Neural progenitor cell (in vitro differentiated cells): ENCODE measurements around the gene BMPR1A. TPM values are rescaled to one million over a fixed set of nuclear protein-coding genes. Genes with fewer than 3 reads are reported as not detected.

ENCODE experiments used
- DNase-seq: peaks from one replicate; pipeline ENCODE4 v3.0.0-alpha.2; 2016; ENCODE audit warnings: low spot score
- H2AFZ ChIP-seq: fragments of 200-600 bp; sonication (generic); replicated peaks from 2 replicates; pipeline ENCODE4 v1.6.1; 2016; ENCODE audit warnings: antibody characterized with exemption
- H3F3A ChIP-seq: fragments of 200-600 bp; sonication (generic); 2 replicates; pipeline ENCODE4 v1.6.1; 2016; ENCODE audit warnings: antibody characterized with exemption, low read depth
- H3K27ac ChIP-seq: fragments of 200-600 bp; sonication (generic); 2 replicates; pipeline ENCODE4 v1.5.1; 2016; ENCODE audit warnings: mild to moderate bottlenecking
- H3K27me3 ChIP-seq: fragments of 200-600 bp; sonication (generic); 2 replicates; pipeline ENCODE4 v1.6.1; 2016; ENCODE audit warnings: mild to moderate bottlenecking, moderate library complexity
- H3K36me3 ChIP-seq: fragments of 200-600 bp; sonication (generic); 2 replicates; pipeline ENCODE4 v1.5.1; 2016
- H3K4me1 ChIP-seq: fragments of 200-600 bp; sonication (generic); 2 replicates; pipeline ENCODE4 v1.6.1; 2016; ENCODE audit warnings: mixed run types
- H3K4me2 ChIP-seq: fragments of 200-600 bp; sonication (generic); 2 replicates; pipeline ENCODE4 v1.6.1; 2016
- H3K4me3 ChIP-seq: fragments of 200-600 bp; sonication (generic); 2 replicates; pipeline ENCODE4 v1.5.1; 2016
- H3K79me2 ChIP-seq: fragments of 200-600 bp; sonication (generic); 2 replicates; pipeline ENCODE4 v1.6.1; 2016; ENCODE audit warnings: low read depth
- H3K9ac ChIP-seq: fragments of 200-600 bp; sonication (generic); 2 replicates; pipeline ENCODE4 v1.6.1; 2016
- H3K9me3 ChIP-seq: fragments of 200-600 bp; sonication (generic); 2 replicates; pipeline ENCODE4 v1.5.1; 2016; ENCODE audit warnings: low read depth
- H4K20me1 ChIP-seq: fragments of 200-600 bp; sonication (generic); 2 replicates; pipeline ENCODE4 v1.6.1; 2016; ENCODE audit warnings: low read depth
- H3K27ac Mint-ChIP-seq: 3 replicates; pipeline ENCODE4 v1.8.0; 2021; ENCODE audit warnings: mixed read lengths
- H3K27me3 Mint-ChIP-seq: 2 replicates; pipeline ENCODE4 v1.8.0; 2022; ENCODE audit warnings: low read depth, mild to moderate bottlenecking, inconsistent platforms, moderate library complexity, mixed read lengths; ENCODE audit not compliant: insufficient read depth
- H3K36me3 Mint-ChIP-seq: 3 replicates; pipeline ENCODE4 v1.8.0; 2021; ENCODE audit warnings: mixed read lengths
- H3K4me1 Mint-ChIP-seq: 3 replicates; pipeline ENCODE4 v1.8.0; 2021; ENCODE audit warnings: mixed read lengths
- H3K4me3 Mint-ChIP-seq: 3 replicates; pipeline ENCODE4 v1.8.0; 2021; ENCODE audit warnings: mild to moderate bottlenecking, moderate library complexity, mixed read lengths
- H3K9me3 Mint-ChIP-seq: 3 replicates; pipeline ENCODE4 v1.8.0; 2020; ENCODE audit warnings: mixed read lengths
- EZH2 ChIP-seq: fragments of 200-600 bp; sonication (generic); IDR thresholded peaks from 2 replicates; pipeline ENCODE4 v1.6.1; 2017; ENCODE audit warnings: antibody characterized with exemption, mild to moderate bottlenecking, moderate library complexity
- EZH2phosphoT487 ChIP-seq: fragments of 200-600 bp; sonication (generic); IDR thresholded peaks from 2 replicates; pipeline ENCODE4 v1.6.1; 2017; ENCODE audit warnings: antibody characterized with exemption
- total RNA-seq: library from RNA; depleted of rRNA; stranded (reverse); fragments of >200 nt; gene quantifications from 2 replicates; pipeline ENCODE4 v1.2.3, GENCODE V29; 2015; ENCODE audit warnings: low replicate concordance
- TF ChIP-seq, protein P1 (sequence below): fragments of 200-600 bp; sonication (generic); IDR thresholded peaks from 2 replicates; pipeline ENCODE4 v1.5.1; 2017; ENCODE audit warnings: antibody characterized with exemption, mild to moderate bottlenecking

Gene BMPR1A
- total RNA-seq, 1 donor from 2014 or later: 76.2 TPM

GRCh38 chr10:86815035-86815617 lies 58.7 kb downstream of the BMPR1A start:
- Mint-ChIP-seq H3K4me1 (no peaks in the 10 kb centered on the region), H3K36me3 (peaks cover 40% of the 10 kb centered on the region), H3K27me3 (peaks cover 2% of the 10 kb centered on the region), H3K9me3 (peaks cover 24% of the 10 kb centered on the region), H3K4me3 (no peak overlapping the region), H3K27ac (no peak overlapping the region)
- Histone ChIP-seq H3K27me3 (no peaks in the 10 kb centered on the region), H4K20me1 (peaks cover 73% of the 10 kb centered on the region), H3K4me1 (no peaks in the 10 kb centered on the region), H3K4me2 (no peak overlapping the region), H3K4me3 (no peak overlapping the region), H3K79me2 (peaks cover 100% of the 10 kb centered on the region), H3F3A (no peaks in the 10 kb centered on the region), H3K36me3 (no peaks in the 10 kb centered on the region), H3K27ac (no peak overlapping the region), H3K9ac (no peak overlapping the region), H3K9me3 (no peaks in the 10 kb centered on the region), H2AFZ (no peak overlapping the region)
- DNase-seq: no peak
- TF ChIP-seq, protein P1, sequence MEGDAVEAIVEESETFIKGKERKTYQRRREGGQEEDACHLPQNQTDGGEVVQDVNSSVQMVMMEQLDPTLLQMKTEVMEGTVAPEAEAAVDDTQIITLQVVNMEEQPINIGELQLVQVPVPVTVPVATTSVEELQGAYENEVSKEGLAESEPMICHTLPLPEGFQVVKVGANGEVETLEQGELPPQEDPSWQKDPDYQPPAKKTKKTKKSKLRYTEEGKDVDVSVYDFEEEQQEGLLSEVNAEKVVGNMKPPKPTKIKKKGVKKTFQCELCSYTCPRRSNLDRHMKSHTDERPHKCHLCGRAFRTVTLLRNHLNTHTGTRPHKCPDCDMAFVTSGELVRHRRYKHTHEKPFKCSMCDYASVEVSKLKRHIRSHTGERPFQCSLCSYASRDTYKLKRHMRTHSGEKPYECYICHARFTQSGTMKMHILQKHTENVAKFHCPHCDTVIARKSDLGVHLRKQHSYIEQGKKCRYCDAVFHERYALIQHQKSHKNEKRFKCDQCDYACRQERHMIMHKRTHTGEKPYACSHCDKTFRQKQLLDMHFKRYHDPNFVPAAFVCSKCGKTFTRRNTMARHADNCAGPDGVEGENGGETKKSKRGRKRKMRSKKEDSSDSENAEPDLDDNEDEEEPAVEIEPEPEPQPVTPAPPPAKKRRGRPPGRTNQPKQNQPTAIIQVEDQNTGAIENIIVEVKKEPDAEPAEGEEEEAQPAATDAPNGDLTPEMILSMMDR: no peak
- TF ChIP-seq EZH2phosphoT487 (no peak), EZH2 (no peak)

GRCh38 chr10:86815640-86816039 lies 59.2 kb downstream of the BMPR1A start:
- DNase-seq: no peak
- H2AFZ ChIP-seq: no peak overlapping the region
- Mint-ChIP-seq H3K27ac (no peak overlapping the region), H3K4me3 (no peak overlapping the region), H3K4me1 (no peaks in the 10 kb centered on the region), H3K27me3 (peaks cover 2% of the 10 kb centered on the region), H3K9me3 (peaks cover 20% of the 10 kb centered on the region), H3K36me3 (peaks cover 35% of the 10 kb centered on the region)
- H3K4me1 ChIP-seq: no peaks in the 10 kb centered on the region
- H3K4me3 ChIP-seq: no peak overlapping the region
- H3K4me2 ChIP-seq: no peak overlapping the region
- no peaks in the 10 kb centered on the region for H3K36me3 ChIP-seq
- H3K9ac ChIP-seq: no peak overlapping the region
- TF ChIP-seq EZH2phosphoT487 (no peak), EZH2 (no peak)
- TF ChIP-seq, protein P1: no peak
- H4K20me1 ChIP-seq: peaks cover 78% of the 10 kb centered on the region
- H3F3A ChIP-seq: no peaks in the 10 kb centered on the region
- H3K79me2 ChIP-seq: peaks cover 100% of the 10 kb centered on the region
- H3K9me3 ChIP-seq: no peaks in the 10 kb centered on the region
- H3K27me3 ChIP-seq: no peaks in the 10 kb centered on the region
- H3K27ac ChIP-seq: no peak overlapping the region

GRCh38 chr10:86817246-86817645 lies 60.8 kb downstream of the BMPR1A start:
- no peak for TF ChIP-seq EZH2phosphoT487
- Mint-ChIP-seq H3K27me3 (peaks cover 2% of the 10 kb centered on the region), H3K4me1 (peaks cover 3% of the 10 kb centered on the region), H3K27ac (no peak overlapping the region), H3K9me3 (peaks cover 11% of the 10 kb centered on the region), H3K36me3 (peaks cover 30% of the 10 kb centered on the region), H3K4me3 (no peak overlapping the region)
- H3K9me3 ChIP-seq: no peaks in the 10 kb centered on the region
- no peak overlapping the region for H2AFZ ChIP-seq
- H3K36me3 ChIP-seq: no peaks in the 10 kb centered on the region
- no peaks in the 10 kb centered on the region for H3K4me1 ChIP-seq
- no peak for DNase-seq
- no peak overlapping the region for H3K4me2 ChIP-seq
- H3K9ac ChIP-seq: no peak overlapping the region
- peaks cover 6% of the 10 kb centered on the region for H3F3A ChIP-seq
- no peak overlapping the region for H3K27ac ChIP-seq
- peaks cover 91% of the 10 kb centered on the region for H4K20me1 ChIP-seq
- no peak overlapping the region for H3K4me3 ChIP-seq
- H3K79me2 ChIP-seq: peaks cover 100% of the 10 kb centered on the region
- H3K27me3 ChIP-seq: no peaks in the 10 kb centered on the region

GRCh38 chr10:86819567-86819966 lies 63.1 kb downstream of the BMPR1A start:
- H3K9me3 ChIP-seq: no peaks in the 10 kb centered on the region
- DNase-seq: no peak
- no peak overlapping the region for H3K4me3 Mint-ChIP-seq
- H3K9ac ChIP-seq: no peak overlapping the region
- H3K4me2 ChIP-seq: no peak overlapping the region
- no peaks in the 10 kb centered on the region for H3K27me3 Mint-ChIP-seq
- no peak for TF ChIP-seq EZH2
- TF ChIP-seq, protein P1: no peak
- no peak for TF ChIP-seq EZH2phosphoT487
- no peaks in the 10 kb centered on the region for H3K27me3 ChIP-seq
- H3F3A ChIP-seq: peaks cover 27% of the 10 kb centered on the region
- no peak overlapping the region for H3K27ac Mint-ChIP-seq
- H3K4me3 ChIP-seq: no peak overlapping the region
- H3K36me3 ChIP-seq: no peaks in the 10 kb centered on the region
- peaks cover 17% of the 10 kb centered on the region for H3K36me3 Mint-ChIP-seq
- no peak overlapping the region for H3K27ac ChIP-seq
- H3K4me1 ChIP-seq: peaks cover 12% of the 10 kb centered on the region
- H2AFZ ChIP-seq: no peak overlapping the region
- no peaks in the 10 kb centered on the region for H3K9me3 Mint-ChIP-seq
- H4K20me1 ChIP-seq: peaks cover 91% of the 10 kb centered on the region
- peaks cover 100% of the 10 kb centered on the region for H3K79me2 ChIP-seq
- H3K4me1 Mint-ChIP-seq: peaks cover 14% of the 10 kb centered on the region
